OCI-LY1 (cell line): ENCODE results near the gene TSPAN32.

Experiments
- EZH2 ChIP-seq: fragments of 200-600 bp; sonication (generic), shearing (Covaris generic); IDR thresholded peaks from 2 replicates; pipeline ENCODE4 v1.8.0; 2017; ENCODE audit warnings: borderline replicate concordance, mixed run types, mild to moderate bottlenecking, antibody characterized with exemption, low read length, moderate library complexity, mixed read lengths
- TF ChIP-seq, protein P1 (sequence below): fragments of 200-600 bp; sonication (generic), shearing (Covaris generic); IDR thresholded peaks from 2 replicates; pipeline ENCODE4 v1.5.1; 2017; ENCODE audit warnings: mild to moderate bottlenecking, antibody characterized with exemption, low read length, moderate library complexity, mixed read lengths

DNA sequence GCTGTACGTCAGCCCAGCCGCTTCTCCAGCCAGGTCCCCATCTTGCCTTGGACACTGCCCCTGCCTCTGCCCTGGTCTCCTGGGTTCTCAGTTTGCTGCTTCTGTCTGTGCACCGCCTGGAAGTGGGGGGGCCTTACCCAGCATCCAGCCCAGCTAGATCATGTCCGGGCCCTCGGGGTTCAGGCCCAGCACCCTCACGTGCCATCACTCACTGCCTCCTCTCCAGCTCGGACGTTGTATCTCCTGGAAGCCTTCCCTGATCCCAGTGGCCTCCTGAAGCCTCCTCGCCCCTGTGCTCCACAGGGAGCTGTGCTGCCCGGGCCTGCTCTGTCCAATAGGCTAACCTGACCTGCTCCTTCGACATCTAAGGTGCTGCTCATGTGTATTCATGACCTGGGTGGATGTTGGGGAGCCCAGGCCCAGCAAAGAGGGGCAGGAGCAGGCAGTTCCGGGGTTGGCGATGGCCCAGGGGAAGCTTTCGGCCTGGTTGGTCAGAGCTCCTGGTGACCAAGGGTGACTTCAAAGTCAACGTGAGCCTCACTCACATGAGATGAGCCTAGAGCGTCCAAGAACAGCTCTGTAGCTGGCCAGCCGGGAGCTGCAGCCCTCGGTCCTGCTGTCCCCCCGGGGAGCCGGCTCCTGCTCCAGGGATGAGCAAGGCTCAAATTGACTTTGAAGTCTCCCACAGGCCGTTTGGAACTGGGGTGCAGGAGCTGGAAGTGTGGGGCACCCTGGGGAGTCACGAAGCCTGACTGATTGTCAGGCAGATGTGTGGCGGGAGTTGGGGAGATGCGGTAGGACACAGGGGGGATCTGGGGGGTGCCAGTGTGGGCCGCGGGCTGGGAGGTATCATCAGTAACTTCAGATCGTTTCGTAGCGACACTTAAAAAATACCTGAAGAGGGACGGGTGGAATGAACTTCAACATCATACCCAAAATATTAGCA is 26.2 kb upstream of the TSPAN32 start:
- TF ChIP-seq, protein P1, sequence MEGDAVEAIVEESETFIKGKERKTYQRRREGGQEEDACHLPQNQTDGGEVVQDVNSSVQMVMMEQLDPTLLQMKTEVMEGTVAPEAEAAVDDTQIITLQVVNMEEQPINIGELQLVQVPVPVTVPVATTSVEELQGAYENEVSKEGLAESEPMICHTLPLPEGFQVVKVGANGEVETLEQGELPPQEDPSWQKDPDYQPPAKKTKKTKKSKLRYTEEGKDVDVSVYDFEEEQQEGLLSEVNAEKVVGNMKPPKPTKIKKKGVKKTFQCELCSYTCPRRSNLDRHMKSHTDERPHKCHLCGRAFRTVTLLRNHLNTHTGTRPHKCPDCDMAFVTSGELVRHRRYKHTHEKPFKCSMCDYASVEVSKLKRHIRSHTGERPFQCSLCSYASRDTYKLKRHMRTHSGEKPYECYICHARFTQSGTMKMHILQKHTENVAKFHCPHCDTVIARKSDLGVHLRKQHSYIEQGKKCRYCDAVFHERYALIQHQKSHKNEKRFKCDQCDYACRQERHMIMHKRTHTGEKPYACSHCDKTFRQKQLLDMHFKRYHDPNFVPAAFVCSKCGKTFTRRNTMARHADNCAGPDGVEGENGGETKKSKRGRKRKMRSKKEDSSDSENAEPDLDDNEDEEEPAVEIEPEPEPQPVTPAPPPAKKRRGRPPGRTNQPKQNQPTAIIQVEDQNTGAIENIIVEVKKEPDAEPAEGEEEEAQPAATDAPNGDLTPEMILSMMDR = no peak
- no peak for TF ChIP-seq EZH2
